HG03442 (cell line): ENCODE measurements around the gene PATJ.

Experiments used
- ATAC-seq: cut with Tn5 transposase; IDR thresholded peaks from one replicate; pipeline ENCODE4 v1.9.1; 2021; ENCODE audit warnings: mild to moderate bottlenecking, moderate library complexity; ENCODE audit not compliant: unreplicated experiment

Gene PATJ

GRCh38 chr1:62082456-62083363, 340.4 kb downstream of the PATJ start:
- peak; percentile 88 for ATAC-seq

GRCh38 chr1:62084310-62084890, 342.1 kb downstream of the PATJ start:
- no peak for ATAC-seq

GRCh38 chr1:62088439-62088838, 346.2 kb downstream of the PATJ start:
- ATAC-seq = no peak

- no peak for ATAC-seq
These were observed 347.3 kb downstream of the PATJ start for GRCh38 chr1:62089570-62089969.

- ATAC-seq = no peak
These were observed 347.7 kb downstream of the PATJ start for GRCh38 chr1:62090016-62090415.

GRCh38 chr1:62092110-62092509, 349.8 kb downstream of the PATJ start:
- ATAC-seq = no peak

- ATAC-seq = no peak
These were observed 351.0 kb downstream of the PATJ start for GRCh38 chr1:62093261-62093660.

GRCh38 chr1:62097464-62097863, 355.2 kb downstream of the PATJ start:
- ATAC-seq = no peak

- ATAC-seq = no peak
These were observed 358.2 kb downstream of the PATJ start for GRCh38 chr1:62100442-62100841.

GRCh38 chr1:62103846-62104245, 361.6 kb downstream of the PATJ start:
- no peak for ATAC-seq

- ATAC-seq = no peak
These were observed 365.6 kb downstream of the PATJ start for GRCh38 chr1:62107923-62108322.

- ATAC-seq = no peak
These were observed 366.8 kb downstream of the PATJ start for GRCh38 chr1:62109124-62109523.

GRCh38 chr1:62110198-62110817, 368.0 kb downstream of the PATJ start:
- no peak for ATAC-seq

- no peak for ATAC-seq
These were observed 368.8 kb downstream of the PATJ start for GRCh38 chr1:62111084-62111483.

- ATAC-seq = no peak
These were observed 371.2 kb downstream of the PATJ start for GRCh38 chr1:62113507-62113906.

GRCh38 chr1:62117018-62117750, 374.9 kb downstream of the PATJ start:
- no peak for ATAC-seq

GRCh38 chr1:62126579-62127290, 384.5 kb downstream of the PATJ start:
- ATAC-seq = no peak

GRCh38 chr1:62128745-62129144, 386.5 kb downstream of the PATJ start:
- ATAC-seq = no peak

- ATAC-seq = peak; percentile 95
These were observed 388.9 kb downstream of the PATJ start for GRCh38 chr1:62131093-62131725.

- no peak for ATAC-seq
These were observed 395.7 kb downstream of the PATJ start for GRCh38 chr1:62138029-62138428.
